Mucosa of descending colon (tissue), 3 donors: ENCODE measurements around the gene RNF17. TPM values are rescaled to one million over a fixed set of nuclear protein-coding genes. Genes with fewer than 3 reads are reported as not detected.

ENCODE experiments used
- ATAC-seq: fragments of 200-7000 bp; cut with Tn5 transposase; one replicate; pipeline ENCODE4 v1.9.1; 2020; ENCODE audit warnings: mild to moderate bottlenecking, moderate library complexity
- DNase-seq, 3 donors: peaks; one replicate each; pipeline ENCODE4 v3.0.0-alpha.2; 2020
- H3K36me3 ChIP-seq: fragments of 200-600 bp; one replicate; pipeline ENCODE4 v1.8.0; 2021; ENCODE audit warnings: low read depth, mild to moderate bottlenecking
- H3K4me1 ChIP-seq: fragments of 200-600 bp; one replicate; pipeline ENCODE4 v1.8.0; 2021; ENCODE audit warnings: low read depth, mild to moderate bottlenecking
- H3K4me3 ChIP-seq: fragments of 200-600 bp; one replicate; pipeline ENCODE4 v1.8.0; 2021; ENCODE audit warnings: mild to moderate bottlenecking
- H3K9me3 ChIP-seq: fragments of 200-600 bp; one replicate; pipeline ENCODE4 v1.8.0; 2021; ENCODE audit warnings: mild to moderate bottlenecking
- intact Hi-C, 2 donors: fragments of 100-400 bp; cut with DNase I in 1 of 2; cut with micrococcal nuclease in 1 of 2; formaldehyde crosslinking; loops; one replicate each; pipeline versions ENCODE4 v1.11.0 to v1.11.1; 2022; cut with DNase I, micrococcal nuclease
- total RNA-seq, 3 donors: library from RNA; stranded (reverse); fragmentation: NEBNext Ultra II Directional in 2 of 3; extraction: Animal tissue kit (Norgen Biotek cat#: 25700) in 2 of 3; gene quantifications; one replicate each; pipeline versions ENCODE4 v1.2.1 to v1.2.4, GENCODE V29; 2021 to 2023
- TF ChIP-seq, protein P1 (sequence below): fragments of 200-600 bp; IDR thresholded peaks from one replicate; pipeline ENCODE4 v1.8.0; 2022; ENCODE audit warnings: antibody characterized with exemption, mild to moderate bottlenecking
- donor health status: DM: no; HTN: no; CAD: no; lungs with moderate emphysema.
- donor health status: DM: no; HTN: no; CAD: no.
- donor health status: DM: no; HTN: yes; CAD: no.

The RNF17 gene
- total RNA-seq, 3 donors from 2014 or later, result not detected

DNA sequence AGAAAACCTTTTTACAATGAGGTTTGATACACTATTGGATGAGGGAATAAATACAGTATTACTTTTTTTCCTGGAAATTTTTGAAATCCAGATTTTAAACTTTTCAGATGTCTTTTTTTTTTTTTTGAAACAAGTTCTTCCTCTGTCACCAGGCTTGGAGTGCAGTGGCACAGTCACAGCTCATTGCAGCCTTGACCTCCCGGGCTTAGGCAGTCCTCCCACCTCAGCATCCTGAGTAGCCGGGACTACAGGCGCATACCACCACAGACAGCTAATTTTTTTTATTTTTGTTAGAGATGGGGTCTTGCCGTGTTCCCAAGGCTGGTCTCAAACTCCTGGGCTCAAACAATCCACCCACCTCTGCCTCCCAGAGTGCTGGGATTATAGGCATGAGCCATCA lies 96.8 kb downstream of the RNF17 start:
- no peaks in the 10 kb centered on the region for H3K4me1 ChIP-seq
- DNase-seq (no peak), ATAC-seq (no peak)
- no peak overlapping the region for H3K4me3 ChIP-seq
- TF ChIP-seq, protein P1, sequence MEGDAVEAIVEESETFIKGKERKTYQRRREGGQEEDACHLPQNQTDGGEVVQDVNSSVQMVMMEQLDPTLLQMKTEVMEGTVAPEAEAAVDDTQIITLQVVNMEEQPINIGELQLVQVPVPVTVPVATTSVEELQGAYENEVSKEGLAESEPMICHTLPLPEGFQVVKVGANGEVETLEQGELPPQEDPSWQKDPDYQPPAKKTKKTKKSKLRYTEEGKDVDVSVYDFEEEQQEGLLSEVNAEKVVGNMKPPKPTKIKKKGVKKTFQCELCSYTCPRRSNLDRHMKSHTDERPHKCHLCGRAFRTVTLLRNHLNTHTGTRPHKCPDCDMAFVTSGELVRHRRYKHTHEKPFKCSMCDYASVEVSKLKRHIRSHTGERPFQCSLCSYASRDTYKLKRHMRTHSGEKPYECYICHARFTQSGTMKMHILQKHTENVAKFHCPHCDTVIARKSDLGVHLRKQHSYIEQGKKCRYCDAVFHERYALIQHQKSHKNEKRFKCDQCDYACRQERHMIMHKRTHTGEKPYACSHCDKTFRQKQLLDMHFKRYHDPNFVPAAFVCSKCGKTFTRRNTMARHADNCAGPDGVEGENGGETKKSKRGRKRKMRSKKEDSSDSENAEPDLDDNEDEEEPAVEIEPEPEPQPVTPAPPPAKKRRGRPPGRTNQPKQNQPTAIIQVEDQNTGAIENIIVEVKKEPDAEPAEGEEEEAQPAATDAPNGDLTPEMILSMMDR, result no peak
- H3K36me3 ChIP-seq, result no peaks in the 10 kb centered on the region
- no peaks in the 10 kb centered on the region for H3K9me3 ChIP-seq
- intact Hi-C loops, result no loop called here

DNA sequence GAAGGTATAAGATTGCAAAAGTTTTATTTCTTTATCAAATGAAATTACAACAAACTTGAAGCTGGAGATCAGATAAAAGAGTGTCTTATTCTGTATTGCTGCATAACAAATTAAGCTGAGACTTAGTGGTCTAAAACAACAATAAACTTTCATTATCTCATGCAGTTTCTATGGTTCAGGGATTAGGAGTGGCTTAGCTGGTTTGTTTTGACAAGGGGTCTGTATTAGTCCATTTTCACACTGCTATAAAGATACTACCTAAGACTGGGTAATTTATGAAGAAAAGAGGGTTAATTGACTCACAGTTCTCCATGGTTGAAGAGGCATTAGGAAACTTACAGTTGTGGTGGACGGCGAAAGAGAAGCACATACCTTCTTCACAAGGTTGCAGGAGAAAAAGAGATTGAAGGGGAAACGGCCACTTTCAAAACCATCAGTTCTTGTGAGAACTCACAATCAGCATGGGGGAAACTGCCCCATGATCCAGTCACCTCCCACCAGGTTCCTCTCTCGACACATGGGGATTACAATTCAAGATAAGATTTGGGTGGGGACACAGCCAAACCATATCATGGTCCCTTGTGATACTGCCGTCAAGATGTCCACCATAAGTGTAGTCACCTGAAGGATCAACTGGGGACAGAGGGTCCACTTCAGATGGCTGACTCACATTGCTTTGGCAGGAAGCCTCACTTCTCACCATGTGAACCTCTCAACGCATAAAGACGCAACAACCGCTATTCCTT lies 97.8 kb downstream of the RNF17 start:
- intact Hi-C loops, result no loop called here
- H3K4me3 ChIP-seq, result no peak overlapping the region
- DNase-seq, result no peak
- H3K4me1 ChIP-seq, result no peaks in the 10 kb centered on the region
- TF ChIP-seq, protein P1, result no peak
- H3K9me3 ChIP-seq, result no peaks in the 10 kb centered on the region
- no peaks in the 10 kb centered on the region for H3K36me3 ChIP-seq
- ATAC-seq, result no peak

DNA sequence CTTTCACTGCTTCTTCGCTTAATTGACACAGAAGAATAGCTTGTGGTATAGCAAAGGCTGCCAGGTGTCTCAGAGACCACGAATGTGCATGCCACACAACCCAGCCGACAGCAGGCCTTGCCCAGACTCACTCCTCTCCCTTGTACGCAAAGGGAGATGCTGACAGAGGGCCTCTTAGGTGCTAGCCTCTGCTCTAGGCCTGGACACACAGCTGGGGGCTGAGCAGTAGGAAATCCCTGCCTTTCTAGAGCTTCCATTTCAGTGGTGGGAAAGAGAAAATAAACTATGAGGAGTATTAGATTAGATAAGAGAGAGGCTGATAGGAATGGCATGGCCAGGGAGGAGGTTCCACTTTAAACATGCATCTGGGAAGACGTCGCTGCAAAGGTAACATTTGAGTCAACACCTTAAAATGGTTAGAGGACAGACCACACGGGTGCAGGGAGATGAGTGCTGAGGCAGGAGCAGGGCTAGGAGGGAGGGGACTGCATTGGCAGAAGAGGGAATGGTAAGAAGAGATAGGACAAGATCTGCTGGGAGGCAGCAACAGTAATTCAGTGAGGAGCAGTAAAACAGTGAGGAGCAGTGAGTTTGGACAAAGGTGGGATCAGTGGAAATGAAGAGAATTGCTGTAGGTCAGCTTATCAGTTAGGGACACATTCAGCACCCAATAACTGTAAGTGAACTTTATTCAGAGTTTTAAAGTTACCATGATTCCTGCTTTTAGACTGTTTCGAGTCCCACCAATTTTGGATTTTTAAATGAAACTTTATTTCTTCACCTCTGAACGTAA lies 100.0 kb downstream of the RNF17 start:
- Histone ChIP-seq H3K9me3 (no peaks in the 10 kb centered on the region), H3K4me1 (no peaks in the 10 kb centered on the region), H3K4me3 (no peak overlapping the region), H3K36me3 (no peaks in the 10 kb centered on the region)
- TF ChIP-seq, protein P1, result no peak
- intact Hi-C loops, result no loop called here
- ATAC-seq, result no peak
- DNase-seq, result no peak

DNA sequence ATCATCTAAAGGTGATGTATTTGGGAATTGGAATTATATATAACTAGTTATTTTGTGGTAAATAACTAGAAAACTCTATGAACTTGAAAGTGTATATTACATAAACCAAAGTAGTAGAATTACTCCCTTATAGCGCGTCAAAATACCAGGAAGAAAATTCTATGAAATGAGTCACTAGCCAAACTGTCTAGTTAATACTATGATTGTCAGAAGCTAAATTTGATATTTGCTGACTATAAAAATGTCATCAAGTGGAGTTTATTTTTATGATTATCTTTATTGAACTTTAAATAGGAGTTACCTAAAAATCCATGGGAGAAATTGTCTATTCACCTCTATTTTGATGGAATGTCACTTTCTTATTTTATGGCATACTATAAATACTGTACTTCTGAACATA lies 100.6 kb downstream of the RNF17 start:
- H3K4me1 ChIP-seq, result no peaks in the 10 kb centered on the region
- TF ChIP-seq, protein P1, result no peak
- no peaks in the 10 kb centered on the region for H3K9me3 ChIP-seq
- ATAC-seq (no peak), DNase-seq (no peak)
- H3K36me3 ChIP-seq, result no peaks in the 10 kb centered on the region
- H3K4me3 ChIP-seq, result no peak overlapping the region
- intact Hi-C loops, result no loop called here

DNA sequence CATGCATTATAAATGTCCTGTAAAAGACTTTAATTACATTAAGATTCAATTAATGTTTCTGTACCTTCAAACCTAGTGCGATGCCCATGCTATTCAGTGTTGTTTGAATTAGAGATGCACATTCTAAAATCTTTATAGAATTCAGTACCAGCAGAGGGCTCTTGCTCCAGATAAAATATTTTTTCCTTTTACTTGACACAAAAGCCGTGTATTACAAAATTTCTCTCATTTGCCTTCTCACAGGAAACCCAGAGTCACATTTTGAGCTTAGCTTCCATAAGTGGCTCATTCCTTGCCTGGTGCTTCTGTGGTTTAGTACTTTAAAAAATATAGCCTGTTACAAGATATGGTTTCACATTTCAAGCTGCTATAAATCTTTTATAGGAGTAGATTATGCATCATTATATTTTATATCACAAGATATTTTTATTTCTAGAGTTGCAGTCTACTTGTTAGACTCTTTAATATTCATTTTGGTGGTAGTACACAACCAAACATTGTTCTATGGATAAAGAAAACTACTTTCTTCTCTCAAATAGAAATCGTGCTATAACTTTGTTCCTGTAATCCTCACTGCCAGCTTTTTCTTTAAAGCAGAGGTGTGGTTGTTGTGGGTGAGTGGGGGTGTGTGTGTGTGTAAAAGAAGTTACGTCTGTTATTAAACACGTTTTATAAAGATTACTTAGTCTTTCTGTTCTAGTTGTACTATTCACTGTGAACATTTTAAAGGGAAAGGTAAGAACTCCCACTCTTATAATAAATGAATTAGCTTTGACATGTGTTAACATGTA lies 101.4 kb downstream of the RNF17 start:
- intact Hi-C loops, result no loop called here
- Histone ChIP-seq H3K36me3 (no peaks in the 10 kb centered on the region), H3K9me3 (no peaks in the 10 kb centered on the region), H3K4me3 (no peak overlapping the region), H3K4me1 (no peaks in the 10 kb centered on the region)
- no peak for ATAC-seq
- TF ChIP-seq, protein P1, result no peak
- no peak for DNase-seq
